T47D (cell line): ENCODE data around the gene FAM120A.
"Not testable (repeated sequence)": the region's sequence is repeated elsewhere in the genome, so short reads cannot be mapped to it uniquely, and the experiment has no call there.

Experiments
- DNase-seq, 2 experiments: peaks; one replicate each; pipeline versions ENCODE4 v3.0.0 to v3.0.0-alpha.2; 2011 to 2012; ENCODE audit warnings: low read depth in 1 of 2, low spot score in 1 of 2
- JUND ChIP-seq: IDR thresholded peaks from 2 replicates; pipeline ENCODE4 v1.6.1; 2012; ENCODE audit warnings: low read depth
- in situ Hi-C: cut with HindIII; loops from 2 replicates; pipeline ENCODE4 v1.10.0; 2016; ENCODE audit warnings: low sequenced_read_pairs, low pct_unique_long_range_greater_than_20kb

Gene FAM120A

DNA sequence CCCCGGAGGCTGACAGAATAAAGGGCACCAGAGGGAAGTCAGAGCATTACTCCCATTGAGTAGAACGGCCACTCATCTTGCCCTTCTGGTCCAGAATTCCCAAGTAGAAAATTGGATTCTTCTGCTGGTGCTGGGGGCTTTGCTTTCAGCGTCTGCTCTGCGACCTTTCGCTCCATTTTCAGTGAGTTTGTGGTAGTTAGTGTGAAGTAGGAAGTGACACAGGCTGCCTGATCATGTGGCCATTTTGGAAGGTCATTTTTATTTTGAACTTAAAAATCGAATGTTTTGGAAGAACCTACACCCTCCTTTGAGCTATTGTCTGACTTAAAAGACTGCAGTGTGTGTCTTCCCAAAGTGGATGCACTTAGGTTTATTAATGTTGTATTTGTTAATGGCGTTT is 58.6 kb downstream of the FAM120A start:
- no peak for DNase-seq
- in situ Hi-C loops = no loop called here
- TF ChIP-seq JUND = no peak

- in situ Hi-C loops = not testable (repeated sequence)
- DNase-seq = peak in 1 of 2 experiments; percentile 59
Measured at GRCh38 chr9:93511228-93511627, 59.7 kb downstream of the FAM120A start.

GRCh38 chr9:93512170-93512812 is 60.8 kb downstream of the FAM120A start:
- in situ Hi-C loops, DNase-seq: not testable (repeated sequence)

DNA sequence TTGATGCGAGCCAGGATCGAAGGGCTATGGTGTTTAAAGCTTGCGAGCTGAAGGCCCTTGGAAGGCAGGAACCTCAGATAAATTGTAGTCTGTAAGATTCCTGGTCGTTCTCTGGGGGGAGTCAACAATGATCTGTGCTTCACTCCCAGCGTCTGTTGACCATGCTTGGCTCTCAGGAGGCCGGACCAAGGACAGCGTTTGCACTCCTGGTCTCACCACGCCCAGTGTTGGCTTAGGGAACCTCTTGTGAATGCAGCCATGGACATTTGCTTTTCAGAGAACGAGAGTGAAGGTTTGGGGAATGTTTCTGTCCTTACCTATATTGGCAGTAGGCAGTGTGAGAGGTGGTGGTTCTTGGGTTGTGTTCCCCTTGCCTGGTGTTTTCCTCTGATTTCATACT is 62.1 kb downstream of the FAM120A start:
- in situ Hi-C loops = no loop called here
- no peak for TF ChIP-seq JUND
- no peak for DNase-seq

- no peak for TF ChIP-seq JUND
- in situ Hi-C loops = no loop called here
Measured at GRCh38 chr9:93517331-93517730, 65.8 kb downstream of the FAM120A start.

GRCh38 chr9:93520523-93520922 is 69.0 kb downstream of the FAM120A start:
- in situ Hi-C loops = no loop called here
- no peak for DNase-seq
- no peak for TF ChIP-seq JUND

More at GRCh38 chr9:93517331-93517730, 65.8 kb downstream of the FAM120A start:
- DNase-seq = no peak

DNA sequence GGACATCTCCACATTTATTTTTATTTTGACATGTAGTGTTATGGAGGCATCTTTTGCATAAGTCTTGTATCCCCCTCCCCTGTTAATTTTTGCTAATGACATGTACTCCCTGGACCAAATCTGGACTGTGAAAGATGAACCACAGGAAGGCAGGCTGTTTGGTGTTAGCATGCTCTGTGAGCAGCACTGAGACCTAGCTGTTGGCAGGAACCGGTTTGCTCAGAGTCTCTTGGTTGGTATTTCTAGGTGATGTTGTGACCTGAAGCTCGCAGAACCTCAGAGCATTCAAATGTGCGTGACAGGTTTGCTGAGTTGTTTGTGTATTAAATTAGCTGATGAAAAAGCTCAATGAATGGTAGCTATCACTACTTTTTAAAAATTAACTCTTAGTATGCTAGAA is 71.3 kb downstream of the FAM120A start:
- in situ Hi-C loops = no loop called here
- TF ChIP-seq JUND = no peak
- DNase-seq = peak; percentile 61 to 65

- DNase-seq = no peak
- in situ Hi-C loops = no loop called here
- TF ChIP-seq JUND = no peak
Measured at GRCh38 chr9:93523518-93524144, 72.1 kb downstream of the FAM120A start.

- DNase-seq = no peak
- in situ Hi-C loops = no loop called here
- no peak for TF ChIP-seq JUND
Measured at GRCh38 chr9:93525476-93525875, 74.0 kb downstream of the FAM120A start.

GRCh38 chr9:93531374-93531773 is 79.9 kb downstream of the FAM120A start:
- in situ Hi-C loops = no loop called here
- peak in 1 of 2 experiments; percentile 63 for DNase-seq
- no peak for TF ChIP-seq JUND

- in situ Hi-C loops = no loop called here
- TF ChIP-seq JUND = no peak
- DNase-seq = peak; percentile 14 to 67
Measured at GRCh38 chr9:93532141-93532540, 80.7 kb downstream of the FAM120A start.

DNA sequence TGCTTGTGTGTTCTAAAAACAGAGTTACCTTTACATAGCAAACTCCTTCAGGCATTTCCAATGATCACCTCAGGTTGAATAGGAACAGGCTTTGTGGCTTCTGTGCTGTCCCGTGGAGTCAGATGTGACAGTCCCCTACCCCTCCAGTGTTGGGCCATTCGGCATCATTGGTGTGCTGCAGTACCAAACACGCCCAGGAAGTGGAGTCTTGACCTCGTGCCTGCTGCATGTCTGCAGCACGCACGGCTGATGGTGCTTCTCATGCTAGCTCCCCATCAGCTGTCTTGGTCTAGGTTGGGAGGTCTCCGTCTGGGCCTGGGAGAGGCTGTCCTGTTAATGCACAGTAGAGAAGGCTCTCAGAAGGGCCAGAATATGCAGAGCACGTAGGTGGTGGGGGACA is 82.4 kb downstream of the FAM120A start:
- in situ Hi-C loops = no loop called here
- no peak for DNase-seq
- no peak for TF ChIP-seq JUND

DNA sequence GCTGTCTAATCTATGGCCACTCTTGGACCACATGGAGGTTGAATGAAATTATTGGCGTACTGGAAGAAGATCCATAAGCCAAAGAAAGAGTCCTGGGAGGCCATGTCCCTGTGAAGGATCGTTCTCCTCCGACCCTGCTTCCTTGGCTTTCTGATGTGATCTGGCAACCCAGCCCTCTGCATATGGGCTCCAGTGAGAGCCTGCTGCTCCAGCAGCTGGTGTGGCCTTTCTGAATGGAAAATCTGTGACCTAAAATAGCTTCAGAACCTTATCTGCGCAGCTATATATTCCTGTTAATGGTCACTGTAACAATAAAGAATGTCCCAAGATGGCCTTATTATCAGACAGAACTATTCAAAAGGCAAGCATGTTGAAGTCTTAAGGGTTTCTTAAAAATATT is 84.7 kb downstream of the FAM120A start:
- in situ Hi-C loops = no loop called here
- DNase-seq = no peak
- TF ChIP-seq JUND = no peak

- in situ Hi-C loops = no loop called here
Measured at GRCh38 chr9:93536874-93537273, 85.4 kb downstream of the FAM120A start.

More at GRCh38 chr9:93536874-93537273, 85.4 kb downstream of the FAM120A start:
- TF ChIP-seq JUND = no peak
- peak in 1 of 2 experiments; percentile 13 for DNase-seq
